Suprapubic skin (tissue), 4 donors: ENCODE measurements around the gene PRTFDC1. TPM values are rescaled to one million over a fixed set of nuclear protein-coding genes. Genes with fewer than 3 reads are reported as not detected.

ENCODE experiments used
- DNase-seq, 2 donors: peaks; one replicate each; pipeline ENCODE4 v3.0.0-alpha.2; 2019; ENCODE audit warnings: low spot score in 2 of 2
- H3K27ac ChIP-seq: fragments of 200-600 bp; sonication (generic); one replicate; pipeline ENCODE4 v1.5.1; 2019
- H3K27me3 ChIP-seq: fragments of 200-600 bp; sonication (generic); one replicate; pipeline ENCODE4 v1.5.1; 2019
- H3K36me3 ChIP-seq: fragments of 200-600 bp; sonication (generic); one replicate; pipeline ENCODE4 v1.5.1; 2019
- H3K4me1 ChIP-seq: fragments of 200-600 bp; sonication (generic); one replicate; pipeline ENCODE4 v1.5.1; 2019
- H3K4me3 ChIP-seq: fragments of 200-600 bp; sonication (generic); one replicate; pipeline ENCODE4 v1.5.1; 2019; ENCODE audit warnings: mild to moderate bottlenecking
- H3K9me3 ChIP-seq: fragments of 200-600 bp; sonication (generic); one replicate; pipeline ENCODE4 v1.5.1; 2019
- CTCF ChIP-seq, 2 donors: fragments of 200-600 bp in 1 of 2; fragments of 450-650 bp in 1 of 2; sonication (generic) in 1 of 2; IDR thresholded peaks; one replicate each; pipeline ENCODE4 v1.5.1; 2016 to 2019; ENCODE audit warnings: antibody characterized with exemption in 2 of 2, mild to moderate bottlenecking in 1 of 2, moderate library complexity in 1 of 2
- EP300 ChIP-seq: sonication (generic); formaldehyde crosslinking; IDR thresholded peaks from one replicate; pipeline ENCODE4 v1.6.1; 2017; ENCODE audit warnings: antibody characterized with exemption
- POLR2A ChIP-seq, 2 donors: fragments of 450-650 bp; IDR thresholded peaks; one replicate each; pipeline ENCODE4 v1.6.1; 2017; ENCODE audit warnings: antibody characterized with exemption in 2 of 2, mild to moderate bottlenecking in 2 of 2, moderate library complexity in 2 of 2
- POLR2AphosphoS5 ChIP-seq, 3 donors: sonication (generic); formaldehyde crosslinking; IDR thresholded peaks; one replicate each; pipeline ENCODE4 v1.6.1; 2017; ENCODE audit warnings: antibody characterized with exemption in 3 of 3
- WGBS: methylation state at CpG from one replicate; pipeline ENCODE4 v1.1.5; 2018; 5-methylcytosine and 5-hydroxymethylcytosine counted together
- total RNA-seq, 4 donors: library from RNA; depleted of rRNA; stranded (reverse); fragments of >200 nt; gene quantifications; one replicate each; pipeline ENCODE4 v1.1.0, GENCODE V29; 2016

Gene PRTFDC1
- total RNA-seq, 4 donors from 2014 or later, result 0.40 to 0.76 (median 0.69) TPM

- no peaks in the 10 kb centered on the region for H3K27me3 ChIP-seq
- peaks cover 9% of the 10 kb centered on the region for H3K4me1 ChIP-seq
- H3K9me3 ChIP-seq, result no peaks in the 10 kb centered on the region
- no peak overlapping the region for H3K4me3 ChIP-seq
- no peaks in the 10 kb centered on the region for H3K36me3 ChIP-seq
- H3K27ac ChIP-seq, result no peak overlapping the region
- WGBS, result 76% methylated on average over 11 of the region's 11 CpGs
- TF ChIP-seq POLR2AphosphoS5 (IDR thresholded peaks at IDR 0.05) (no peak), CTCF (IDR thresholded peaks at IDR 0.05) (no peak), EP300 (no peak), POLR2A (IDR thresholded peaks at IDR 0.05) (no peak)
- no peak for DNase-seq
Observed at GRCh38 chr10:24944512-24945255, 7.7 kb downstream of the PRTFDC1 start.

GRCh38 chr10:24938525-24938924 is 13.9 kb downstream of the PRTFDC1 start:
- no peak overlapping the region for H3K4me3 ChIP-seq
- H3K36me3 ChIP-seq, result no peaks in the 10 kb centered on the region
- 86% methylated on average over 2 of the region's 2 CpGs for WGBS
- TF ChIP-seq POLR2A (IDR thresholded peaks at IDR 0.05), result no peak
- no peak for TF ChIP-seq POLR2AphosphoS5 (IDR thresholded peaks at IDR 0.05)
- no peak for TF ChIP-seq EP300
- no peak for TF ChIP-seq CTCF (IDR thresholded peaks at IDR 0.05)
- H3K9me3 ChIP-seq, result no peaks in the 10 kb centered on the region
- H3K27me3 ChIP-seq, result no peaks in the 10 kb centered on the region
- H3K4me1 ChIP-seq, result no peaks in the 10 kb centered on the region
- no peak overlapping the region for H3K27ac ChIP-seq
- no peak for DNase-seq

- no peaks in the 10 kb centered on the region for H3K9me3 ChIP-seq
- H3K27me3 ChIP-seq, result no peaks in the 10 kb centered on the region
- H3K27ac ChIP-seq, result no peak overlapping the region
- TF ChIP-seq POLR2A (IDR thresholded peaks at IDR 0.05) (no peak), POLR2AphosphoS5 (IDR thresholded peaks at IDR 0.05) (no peak), CTCF (IDR thresholded peaks at IDR 0.05) (no peak)
- no peak overlapping the region for H3K4me3 ChIP-seq
- DNase-seq, result no peak
- no peaks in the 10 kb centered on the region for H3K36me3 ChIP-seq
- WGBS, result 93% methylated on average over 5 of the region's 5 CpGs
- no peaks in the 10 kb centered on the region for H3K4me1 ChIP-seq
Observed at GRCh38 chr10:24938076-24938475, 14.3 kb downstream of the PRTFDC1 start.

- no peak overlapping the region for H3K4me3 ChIP-seq
- WGBS, result 77% methylated on average over 8 of the region's 8 CpGs
- no peaks in the 10 kb centered on the region for H3K27me3 ChIP-seq
- TF ChIP-seq CTCF (IDR thresholded peaks at IDR 0.05), result no peak
- no peak for TF ChIP-seq EP300
- no peak for TF ChIP-seq POLR2A (IDR thresholded peaks at IDR 0.05)
- TF ChIP-seq POLR2AphosphoS5 (IDR thresholded peaks at IDR 0.05), result no peak
- DNase-seq, result no peak
- H3K27ac ChIP-seq, result no peak overlapping the region
- H3K36me3 ChIP-seq, result no peaks in the 10 kb centered on the region
- H3K4me1 ChIP-seq, result no peaks in the 10 kb centered on the region
- H3K9me3 ChIP-seq, result no peaks in the 10 kb centered on the region
Observed at GRCh38 chr10:24935504-24936292, 16.7 kb downstream of the PRTFDC1 start.

- no peak overlapping the region for H3K4me3 ChIP-seq
- H3K27ac ChIP-seq, result no peak overlapping the region
- WGBS, result 91% methylated on average over 1 of the region's 1 CpG
Observed at GRCh38 chr10:24931236-24931635, 21.2 kb downstream of the PRTFDC1 start.

More at GRCh38 chr10:24931236-24931635, 21.2 kb downstream of the PRTFDC1 start:
- no peaks in the 10 kb centered on the region for H3K36me3 ChIP-seq
- no peaks in the 10 kb centered on the region for H3K27me3 ChIP-seq
- DNase-seq, result no peak
- no peaks in the 10 kb centered on the region for H3K4me1 ChIP-seq
- TF ChIP-seq POLR2A (IDR thresholded peaks at IDR 0.05), result no peak
- TF ChIP-seq POLR2AphosphoS5 (IDR thresholded peaks at IDR 0.05), result no peak
- TF ChIP-seq CTCF (IDR thresholded peaks at IDR 0.05), result no peak
- TF ChIP-seq EP300, result no peak
- no peaks in the 10 kb centered on the region for H3K9me3 ChIP-seq
